Activated CD8-positive, alpha-beta memory T cell treated with anti-CD3 and anti-CD28 coated beads, Interleukin-2, amount 50 U/mL, for 24 hours (primary cell): ENCODE measurements around the gene ZXDA.
"Not testable (repeated sequence)": the region's sequence is repeated elsewhere in the genome, so short reads cannot be mapped to it uniquely, and the experiment has no call there.

Experiments used
- DNase-seq: peaks from one replicate; pipeline ENCODE4 v3.0.0-alpha.2; 2020; ENCODE audit errors: extremely low read depth

Gene ZXDA

DNA sequence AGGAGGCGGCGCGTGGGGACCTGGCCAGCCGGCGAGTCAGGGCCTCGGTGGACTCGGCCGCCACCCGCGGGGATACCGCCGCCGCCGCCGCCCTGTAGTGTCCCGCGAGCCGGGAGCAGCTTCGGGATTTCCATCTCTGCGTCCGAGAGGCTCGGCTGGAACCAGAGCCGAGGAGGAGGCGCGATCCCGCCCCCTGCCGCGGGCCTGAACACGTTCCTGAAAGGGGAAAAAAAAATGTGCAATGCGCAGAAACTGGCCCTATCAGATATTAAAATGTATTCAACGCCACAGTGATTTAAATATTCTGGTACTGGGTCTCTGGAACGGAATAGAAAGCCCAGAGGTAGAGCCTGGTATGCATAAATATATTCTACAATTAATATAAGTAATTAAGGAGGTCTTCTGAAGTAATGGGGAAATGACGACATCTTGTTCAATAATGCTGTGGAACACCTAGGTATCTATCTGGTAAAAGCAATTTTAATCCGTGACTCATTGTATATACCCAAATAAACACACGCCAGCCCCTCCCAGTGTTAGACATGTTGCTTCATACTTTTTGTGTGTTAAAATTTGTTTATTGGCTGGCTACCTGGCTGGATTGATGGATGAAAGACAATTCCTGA is at the start of gene ZXDA:
Gene ZXDA, minus strand, starts transcription at position 172 of the 626 bp plus-strand sequence. Its CDS starts 38 bp downstream, at position 134.
- DNase-seq, result not testable (repeated sequence)

GRCh38 chrX:57952320-57952678 is 42.0 kb upstream of the ZXDA start:
- no peak for DNase-seq

DNA sequence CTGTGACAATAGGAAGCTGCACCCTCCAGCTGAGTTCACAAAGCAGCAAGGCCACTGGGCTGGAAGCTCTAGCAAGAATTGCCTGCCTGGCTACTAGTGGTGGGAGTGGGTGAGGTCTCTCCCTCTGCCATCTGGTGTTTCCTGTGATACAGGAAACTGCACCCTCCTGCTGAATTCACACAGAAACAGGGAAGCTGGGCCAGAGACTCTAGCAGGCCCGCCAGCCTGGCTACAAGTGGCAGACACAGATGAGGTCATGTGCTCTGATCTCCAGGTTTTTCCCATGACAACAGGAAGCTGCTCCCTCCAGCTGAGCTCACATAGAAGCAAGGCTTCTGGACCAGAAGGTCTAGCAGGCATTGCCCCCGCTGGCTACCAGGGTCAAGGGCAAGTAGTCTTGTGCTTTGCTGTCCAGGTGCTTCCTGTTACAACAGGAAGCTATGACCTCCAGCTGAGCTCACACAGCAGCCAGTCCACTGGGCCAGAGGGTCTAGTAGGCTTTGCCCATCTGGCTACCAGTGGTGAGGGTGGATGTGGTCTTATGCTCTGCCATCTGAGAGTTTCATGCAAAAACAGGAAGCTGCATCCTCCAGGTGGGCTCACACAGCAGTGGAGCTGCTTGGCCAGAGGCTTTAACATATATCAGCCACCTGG is 41.5 kb upstream of the ZXDA start:
- no peak for DNase-seq

DNA sequence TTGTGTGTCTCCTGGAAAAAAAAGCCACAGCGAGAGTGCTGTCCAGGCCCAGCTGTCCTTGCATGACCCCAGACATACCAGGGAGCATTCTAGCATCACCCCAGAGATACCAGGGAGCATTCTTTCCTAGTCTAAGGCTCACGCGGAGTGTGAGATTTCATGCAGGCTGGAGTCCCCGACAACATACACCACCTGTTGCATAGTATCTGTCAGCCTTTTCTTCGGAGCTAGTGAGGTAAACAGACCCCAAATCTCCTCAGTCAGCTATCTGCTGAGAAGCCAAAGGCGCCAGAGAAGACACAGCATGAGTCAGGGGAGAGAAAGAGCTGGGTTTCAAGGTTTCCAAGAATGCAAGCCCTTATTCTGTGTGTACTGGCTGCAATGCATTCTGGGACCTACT is 23.1 kb upstream of the ZXDA start:
- DNase-seq, result no peak

DNA sequence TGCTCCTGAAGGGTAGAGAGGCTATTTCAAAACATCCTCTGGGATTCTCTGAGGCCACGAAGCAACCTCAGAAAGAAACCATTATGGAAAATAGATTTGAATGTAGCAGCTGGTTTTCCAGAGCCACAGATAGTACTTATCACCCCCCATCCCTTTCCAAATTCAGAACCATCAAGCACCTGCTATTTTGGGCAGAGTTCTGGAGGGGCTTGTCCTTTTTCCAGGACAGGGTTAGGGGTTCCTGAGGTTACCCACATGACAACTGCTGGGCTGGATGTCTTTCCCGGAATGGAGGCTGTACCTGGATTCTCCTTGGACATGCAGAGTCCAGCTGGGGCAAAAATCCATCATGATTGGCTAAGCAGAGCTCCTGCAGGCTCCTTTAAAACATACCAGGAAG is 22.0 kb upstream of the ZXDA start:
- DNase-seq, result no peak

- no peak for DNase-seq
These were observed 19.8 kb upstream of the ZXDA start for GRCh38 chrX:57930051-57930450.

GRCh38 chrX:57929373-57929772 is 19.1 kb upstream of the ZXDA start:
- DNase-seq, result no peak

GRCh38 chrX:57925806-57926205 is 15.5 kb upstream of the ZXDA start:
- DNase-seq, result no peak

DNA sequence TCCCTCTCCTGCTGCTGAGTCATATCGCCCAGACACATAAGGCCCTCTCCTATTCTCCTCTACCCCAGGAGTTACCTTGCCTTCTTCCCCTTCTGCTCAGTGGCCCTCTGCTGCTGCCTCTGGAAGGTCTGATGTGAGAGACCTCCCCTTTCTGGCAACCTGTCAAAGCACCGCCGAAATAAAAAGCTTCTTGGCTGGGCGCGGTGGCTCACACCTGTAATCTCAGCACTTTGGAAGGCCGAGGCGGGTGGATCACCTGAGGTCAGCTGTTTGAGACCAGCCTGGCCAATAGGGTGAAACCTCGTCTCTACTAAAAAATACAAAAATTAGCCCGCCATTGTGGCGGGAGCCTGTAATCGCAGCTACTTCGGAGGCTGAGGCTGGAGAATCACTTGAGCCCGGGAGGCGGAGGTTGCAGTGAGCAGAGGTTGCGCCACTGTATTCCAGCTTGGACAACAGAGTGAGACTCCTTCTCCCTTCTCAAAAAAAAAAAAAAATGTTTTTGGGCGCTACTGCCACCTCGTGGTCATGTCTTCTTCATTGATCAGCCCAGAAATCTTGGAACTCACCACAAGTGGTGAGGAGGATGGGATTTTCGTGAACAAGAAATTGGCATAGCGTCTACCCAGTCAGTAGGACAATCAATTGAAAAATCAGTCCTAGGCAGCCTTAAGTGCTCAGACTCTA is 8.6 kb upstream of the ZXDA start:
- DNase-seq, result no peak

- DNase-seq, result no peak
These were observed 5.4 kb upstream of the ZXDA start for GRCh38 chrX:57915680-57916079.

- DNase-seq, result not testable (repeated sequence)
These were observed 517 bp downstream of the ZXDA start for GRCh38 chrX:57909595-57910286.

DNA sequence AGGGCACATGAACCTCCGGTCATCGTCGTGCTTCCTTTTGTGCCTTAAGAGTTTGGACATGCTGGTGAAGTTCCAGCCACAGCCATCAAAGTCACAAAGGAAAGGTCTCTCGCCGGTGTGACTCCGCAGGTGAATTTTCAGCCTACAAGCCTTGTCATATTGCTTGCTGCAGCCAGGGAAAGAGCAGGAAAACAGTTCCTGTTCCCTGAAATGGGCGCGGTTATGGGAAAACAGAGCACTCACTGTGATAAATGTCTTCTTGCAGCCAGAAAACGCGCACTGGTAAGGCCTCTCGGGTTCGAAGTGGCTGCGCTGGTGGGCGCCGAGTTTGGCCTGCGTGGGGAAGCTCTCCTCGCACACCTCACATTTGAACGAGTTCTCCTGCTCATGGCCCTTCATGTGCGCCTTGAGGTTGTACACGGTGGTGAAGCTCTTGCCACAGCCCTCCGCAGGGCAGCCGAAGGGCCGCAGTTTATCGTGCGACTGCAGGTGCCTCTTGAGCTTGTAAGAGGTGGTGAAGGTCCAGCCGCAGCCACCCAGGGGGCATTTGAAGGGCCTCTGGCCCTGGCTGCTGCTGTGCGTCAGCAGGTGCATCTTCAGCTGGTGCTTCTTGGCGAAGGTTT is 1.2 kb downstream of the ZXDA start:
- DNase-seq, result not testable (repeated sequence)

- DNase-seq, result no peak
These were observed 3.5 kb downstream of the ZXDA start for GRCh38 chrX:57906790-57907189.

DNA sequence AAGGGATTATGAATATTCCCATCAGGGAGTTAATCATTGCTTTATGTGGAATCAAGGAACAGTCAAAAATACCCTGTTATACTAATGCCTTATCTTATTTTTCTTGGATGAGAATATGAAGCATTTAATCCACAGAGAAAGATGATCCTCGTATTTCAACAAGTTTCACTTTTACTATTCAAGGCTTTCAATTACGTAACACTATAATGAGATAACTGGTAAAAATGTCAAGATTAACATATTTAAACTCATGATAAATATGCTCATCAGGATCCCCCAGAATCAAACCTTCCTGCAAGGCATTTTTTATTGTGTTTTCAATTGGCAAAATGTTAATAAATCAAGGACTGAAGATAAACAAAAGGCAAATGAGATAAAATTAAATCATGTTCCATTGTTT is 5.1 kb downstream of the ZXDA start:
- no peak for DNase-seq

DNA sequence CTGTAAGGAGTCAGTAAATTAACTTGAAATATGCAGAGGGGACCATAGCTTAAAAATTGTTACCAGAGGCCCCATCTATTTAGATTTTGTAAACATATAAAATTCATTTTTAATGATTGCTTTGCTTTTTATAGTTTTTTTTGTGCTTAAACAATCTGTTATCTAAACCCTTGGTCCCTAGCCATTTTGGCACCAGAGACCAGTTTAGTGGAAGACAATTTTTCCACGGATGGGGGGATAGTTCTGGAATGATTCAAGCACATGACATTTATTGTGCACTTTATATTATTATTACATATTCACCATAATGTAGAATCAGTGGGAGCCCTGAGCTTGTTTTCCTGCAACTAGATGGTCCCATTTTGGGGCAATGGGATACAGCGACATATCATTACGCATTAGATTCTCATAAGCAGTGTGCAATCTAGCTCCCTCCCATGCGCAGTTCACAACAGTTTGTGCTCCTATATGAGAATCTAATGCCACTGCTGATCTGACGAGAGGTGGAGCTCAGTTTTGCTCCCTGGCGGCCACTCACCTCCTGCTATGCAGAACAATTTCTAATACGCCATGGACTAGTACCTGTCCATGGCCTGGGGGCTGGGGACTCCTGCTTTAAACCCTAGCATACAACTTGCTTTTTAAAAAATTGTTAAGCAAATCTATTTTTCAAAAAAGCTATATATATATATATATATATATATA is 5.9 kb downstream of the ZXDA start:
- no peak for DNase-seq

DNA sequence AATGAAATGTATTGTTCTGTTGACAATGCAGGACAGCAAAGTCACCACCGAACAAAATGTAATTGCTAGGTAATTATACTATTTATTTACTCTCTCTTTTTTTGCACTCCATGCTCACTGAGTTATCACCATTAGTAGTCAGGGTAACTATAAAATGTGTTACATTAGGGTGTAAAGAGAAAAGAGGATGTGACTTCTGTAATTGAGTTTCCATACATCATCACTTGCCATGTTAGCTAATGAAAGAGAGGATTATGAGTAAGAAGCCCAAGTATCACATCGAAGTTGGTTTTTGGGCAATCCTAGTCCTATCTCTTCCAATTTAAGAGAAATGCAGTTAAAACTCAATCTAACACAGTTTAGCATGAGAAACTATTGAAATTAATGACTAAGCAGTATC is 7.6 kb downstream of the ZXDA start:
- DNase-seq, result no peak

DNA sequence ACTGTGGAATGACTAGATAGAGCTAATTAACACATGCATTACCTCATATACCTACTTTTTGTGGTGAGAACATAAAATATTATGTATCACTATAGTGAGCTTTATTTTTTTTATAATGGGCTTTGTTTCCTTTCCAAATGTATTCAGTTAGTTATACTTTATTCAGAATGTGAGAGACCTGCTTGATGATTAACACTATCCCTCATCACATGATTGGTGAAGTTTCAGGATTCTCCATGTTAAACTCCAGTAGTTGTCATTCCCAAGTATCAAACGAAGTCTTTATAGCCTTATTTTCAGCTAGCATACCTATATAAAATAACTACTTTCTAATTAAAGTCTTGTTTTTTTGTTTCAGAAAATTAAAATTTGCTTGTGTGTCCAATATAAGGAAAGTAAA is 8.8 kb downstream of the ZXDA start:
- no peak for DNase-seq

DNA sequence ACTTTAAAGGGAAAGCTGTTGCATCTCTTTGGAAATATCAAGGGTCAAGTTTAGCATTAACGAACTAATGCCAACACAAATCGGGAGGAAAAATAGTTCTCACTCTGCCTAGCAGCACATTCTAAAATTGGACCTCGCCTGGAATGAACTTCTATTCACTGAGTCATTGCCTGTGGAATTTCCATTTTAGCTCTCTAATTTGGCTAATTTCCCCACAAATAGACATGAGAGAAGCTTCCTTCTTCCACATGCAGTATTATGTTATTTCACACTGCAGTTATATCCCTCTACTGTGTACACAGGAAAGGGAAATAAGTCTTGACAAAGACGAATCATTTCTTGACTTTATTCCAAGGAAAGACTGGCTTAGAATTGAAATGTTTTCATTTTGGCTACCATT is 9.3 kb downstream of the ZXDA start:
- no peak for DNase-seq

DNA sequence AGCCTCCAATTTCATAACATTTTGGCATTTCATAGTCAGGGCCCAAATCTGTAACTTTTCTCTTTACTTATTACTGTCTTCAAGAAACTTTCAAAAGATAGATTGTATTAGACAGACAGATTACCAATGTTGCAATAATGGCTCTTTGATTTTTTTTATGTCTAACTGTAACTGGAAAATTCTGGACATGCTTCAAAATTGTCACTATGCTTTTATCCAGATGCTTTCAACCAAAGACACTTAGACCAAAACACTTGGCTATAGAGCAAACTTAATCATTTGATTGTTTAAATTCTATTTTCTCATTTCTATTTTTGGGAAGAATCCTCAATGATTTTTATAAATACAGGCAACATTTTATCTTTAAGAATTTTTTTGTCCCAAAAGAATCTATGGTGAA is 10.4 kb downstream of the ZXDA start:
- no peak for DNase-seq

DNA sequence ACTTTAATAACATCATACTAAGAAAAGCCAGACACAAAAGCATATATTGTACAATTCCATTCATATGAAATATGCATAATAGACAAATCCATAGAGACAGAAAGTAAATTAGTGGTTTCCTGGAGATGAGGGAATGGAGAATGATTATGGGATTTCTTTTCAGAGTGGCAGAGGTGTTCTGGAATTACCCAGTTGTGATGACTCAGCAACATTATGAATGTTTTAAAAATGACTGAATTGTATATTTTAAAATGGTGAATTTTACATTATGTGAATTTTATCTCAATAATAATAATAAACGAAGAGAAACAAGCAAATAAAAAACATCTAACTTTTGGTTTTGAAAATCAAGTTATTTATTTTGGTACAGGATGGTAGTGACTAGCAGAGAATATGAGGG is 11.2 kb downstream of the ZXDA start:
- DNase-seq, result no peak

GRCh38 chrX:57871463-57871862 is 38.8 kb downstream of the ZXDA start:
- no peak for DNase-seq
